Spleen (tissue), 7 donors: Measurements from ENCODE around the gene GRM8.
"Not testable (repeated sequence)": the region's sequence is repeated elsewhere in the genome, so short reads cannot be mapped to it uniquely, and the experiment has no call there.

Experiments used
- POLR2A ChIP-seq, 3 donors: fragments of 450-650 bp; IDR thresholded peaks; one replicate each; pipeline ENCODE4 v1.5.1; 2017; ENCODE audit warnings: antibody characterized with exemption in 3 of 3, mild to moderate bottlenecking in 1 of 3
- TF ChIP-seq, protein P1 (sequence below), 11 experiments: fragments of 200-600 bp in 7 of 11; fragments of 450-650 bp in 4 of 11; sonication (generic) in 4 of 11; IDR thresholded peaks in 8 of 11; conservative IDR thresholded peaks in 3 of 11; 1 replicate in 7 of 11; 2 replicates in 4 of 11; pipeline versions ENCODE4 v1.4.0 to v1.8.0; 2016 to 2021; ENCODE audit warnings: antibody characterized with exemption in 11 of 11, inconsistent platforms in 4 of 11, mild to moderate bottlenecking in 1 of 11
- donor health status: DM: no; HTN: no; CAD: no; lungs with moderate emphysema.
- donor health status: DM: no; HTN: no; CAD: no.
- donor health status: DM: no; HTN: no; CAD: no.

- TF ChIP-seq, protein P1, sequence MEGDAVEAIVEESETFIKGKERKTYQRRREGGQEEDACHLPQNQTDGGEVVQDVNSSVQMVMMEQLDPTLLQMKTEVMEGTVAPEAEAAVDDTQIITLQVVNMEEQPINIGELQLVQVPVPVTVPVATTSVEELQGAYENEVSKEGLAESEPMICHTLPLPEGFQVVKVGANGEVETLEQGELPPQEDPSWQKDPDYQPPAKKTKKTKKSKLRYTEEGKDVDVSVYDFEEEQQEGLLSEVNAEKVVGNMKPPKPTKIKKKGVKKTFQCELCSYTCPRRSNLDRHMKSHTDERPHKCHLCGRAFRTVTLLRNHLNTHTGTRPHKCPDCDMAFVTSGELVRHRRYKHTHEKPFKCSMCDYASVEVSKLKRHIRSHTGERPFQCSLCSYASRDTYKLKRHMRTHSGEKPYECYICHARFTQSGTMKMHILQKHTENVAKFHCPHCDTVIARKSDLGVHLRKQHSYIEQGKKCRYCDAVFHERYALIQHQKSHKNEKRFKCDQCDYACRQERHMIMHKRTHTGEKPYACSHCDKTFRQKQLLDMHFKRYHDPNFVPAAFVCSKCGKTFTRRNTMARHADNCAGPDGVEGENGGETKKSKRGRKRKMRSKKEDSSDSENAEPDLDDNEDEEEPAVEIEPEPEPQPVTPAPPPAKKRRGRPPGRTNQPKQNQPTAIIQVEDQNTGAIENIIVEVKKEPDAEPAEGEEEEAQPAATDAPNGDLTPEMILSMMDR (IDR thresholded peaks at IDR 0.05 in 8 of 11, conservative IDR thresholded peaks at IDR 0.05 in 3 of 11), result not testable (repeated sequence)
- not testable (repeated sequence) for TF ChIP-seq POLR2A (IDR thresholded peaks at IDR 0.05)
Measured at GRCh38 chr7:126901041-126901765, 351.5 kb downstream of the GRM8 start.
